Activated gamma-delta T cell treated with anti-CD3 and anti-CD28 coated beads, Interleukin-2, amount 50 U/mL, for 16 hours (primary cell): ENCODE results near the gene ZNF331.
A peak's percentile ranks its signal among the peaks of the same experiment; 100 is the strongest.
"Not testable (repeated sequence)": the region's sequence is repeated elsewhere in the genome, so short reads cannot be mapped to it uniquely, and the experiment has no call there.

Source experiments
- DNase-seq: peaks from one replicate; pipeline ENCODE4 v3.0.0-alpha.2; 2020; ENCODE audit warnings: low read depth

Gene ZNF331

DNA sequence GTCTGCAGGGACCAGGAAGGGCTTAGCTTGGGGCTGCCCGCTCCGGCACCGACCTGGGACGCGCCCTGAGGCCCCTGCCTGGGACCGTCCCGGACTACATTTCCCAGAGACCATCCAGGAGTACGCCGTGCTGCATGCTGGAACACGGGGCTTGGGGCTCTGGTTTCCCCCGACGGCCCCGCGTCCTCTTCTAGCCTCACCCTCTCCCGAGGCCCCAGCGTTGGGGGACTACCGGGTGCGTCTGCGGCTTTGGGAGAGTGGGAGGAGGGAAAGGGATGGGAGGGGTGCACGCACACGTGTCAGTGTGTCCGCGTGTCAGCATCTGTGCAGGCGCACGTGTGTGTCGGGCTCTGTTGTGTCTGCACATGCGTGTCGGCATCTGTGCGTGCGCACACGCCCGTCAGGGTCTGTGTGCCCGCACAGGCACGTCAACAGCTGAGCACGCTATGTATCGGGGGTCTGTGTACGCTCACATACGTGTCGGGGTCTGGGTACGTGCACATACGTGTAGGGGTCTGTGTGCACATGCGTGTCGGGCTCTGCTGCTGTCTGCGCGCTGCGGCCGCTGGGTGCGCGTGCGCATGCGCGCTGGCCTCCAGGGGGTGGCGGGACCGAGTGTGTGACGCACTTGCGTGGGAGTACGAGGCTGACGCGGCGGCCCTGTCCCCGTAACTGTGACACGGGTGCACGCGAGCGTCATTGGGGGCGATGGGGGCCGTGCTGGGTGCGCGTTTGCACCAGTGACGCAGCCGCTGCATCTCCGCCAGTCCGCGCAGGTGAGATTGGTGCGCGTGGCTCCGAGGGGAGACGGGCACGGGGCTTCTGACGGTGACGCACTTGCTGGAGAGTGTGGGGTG, at the start of gene ZNF331:
ZNF331 (plus strand) TSS at position 625 of the 857 bp plus-strand sequence. CDS start 31,232 bp downstream, outside the sequence.
- peak; percentile 87 for DNase-seq

DNA sequence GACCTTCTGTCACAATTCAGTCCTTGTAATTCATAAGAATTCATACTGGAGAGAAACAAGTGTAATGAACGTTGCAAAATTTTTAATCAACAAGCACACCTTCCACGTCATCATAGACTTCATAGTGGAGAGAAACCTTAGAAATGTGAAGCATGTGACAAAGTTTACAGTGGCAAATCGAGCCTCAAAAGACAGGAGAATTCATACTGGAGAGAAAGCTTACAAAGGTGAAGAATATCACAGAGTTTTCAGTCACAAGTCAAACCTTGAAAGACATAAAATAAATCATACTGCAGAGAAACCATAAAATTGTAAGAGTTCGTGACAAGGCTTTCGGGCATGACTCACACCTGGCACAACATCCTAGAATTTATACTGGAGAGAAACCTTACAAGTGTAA, 45.8 kb upstream of the ZNF331 start:
- DNase-seq = no peak

GRCh38 chr19:53497311-53498023, 40.5 kb upstream of the ZNF331 start:
- DNase-seq = not testable (repeated sequence)

DNA sequence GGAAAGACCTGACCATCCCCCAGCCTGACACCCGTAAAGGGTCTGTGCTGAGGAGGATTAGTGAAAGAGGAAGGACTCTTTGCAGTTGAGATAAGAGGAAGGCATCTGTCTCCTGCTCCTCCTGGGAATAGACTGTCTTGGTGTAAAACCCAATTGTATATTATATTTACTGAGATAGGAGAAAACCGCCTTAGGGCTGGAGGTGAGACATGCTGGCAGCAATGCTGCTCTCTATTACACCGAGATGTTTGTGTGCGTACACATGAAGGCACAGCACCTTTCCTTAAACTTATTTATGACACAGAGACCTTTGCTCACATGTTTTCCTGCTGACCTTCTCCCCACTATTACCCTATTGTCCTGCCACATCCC, 39.9 kb upstream of the ZNF331 start:
- not testable (repeated sequence) for DNase-seq

GRCh38 chr19:53503151-53503550, 34.8 kb upstream of the ZNF331 start:
- DNase-seq = not testable (repeated sequence)

GRCh38 chr19:53503671-53504364, 34.1 kb upstream of the ZNF331 start:
- not testable (repeated sequence) for DNase-seq

DNA sequence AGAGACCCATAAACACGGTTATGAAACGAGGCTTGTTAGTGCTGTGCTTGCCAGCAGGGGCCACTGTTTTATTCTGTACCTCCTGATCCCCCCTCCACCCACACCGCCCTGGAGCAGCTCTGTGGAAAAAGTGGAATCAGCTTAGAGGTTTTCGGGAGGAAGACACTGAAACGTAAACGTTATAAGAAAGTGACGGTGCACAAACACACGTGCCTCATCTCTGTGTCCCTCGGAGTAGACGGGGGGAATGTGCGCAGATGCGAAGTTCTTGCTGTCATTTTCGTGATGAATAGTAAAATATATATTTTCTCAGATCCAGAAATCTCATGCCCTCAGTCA, 33.6 kb upstream of the ZNF331 start:
- not testable (repeated sequence) for DNase-seq

GRCh38 chr19:53504885-53505284, 33.1 kb upstream of the ZNF331 start:
- no peak for DNase-seq

DNA sequence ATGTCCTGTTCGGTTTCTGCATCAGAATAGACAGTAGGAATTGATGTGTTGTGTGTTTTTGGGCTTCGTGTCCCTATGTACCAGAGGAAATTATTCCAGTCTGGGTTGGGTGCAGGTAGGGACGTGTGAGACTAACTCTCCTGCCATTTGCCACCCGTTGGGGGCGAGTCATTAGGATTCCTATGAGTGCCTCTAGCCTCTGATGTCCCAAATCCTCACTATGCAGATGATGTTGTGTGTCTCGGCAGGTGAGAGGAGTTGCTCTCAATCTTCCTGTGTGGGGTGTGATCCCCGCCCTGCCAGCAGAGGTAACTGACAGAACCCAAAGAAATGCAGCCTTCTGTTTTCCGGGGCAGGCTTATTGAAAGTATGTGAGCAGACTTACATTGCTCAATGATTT, 31.2 kb upstream of the ZNF331 start:
- DNase-seq = no peak

DNA sequence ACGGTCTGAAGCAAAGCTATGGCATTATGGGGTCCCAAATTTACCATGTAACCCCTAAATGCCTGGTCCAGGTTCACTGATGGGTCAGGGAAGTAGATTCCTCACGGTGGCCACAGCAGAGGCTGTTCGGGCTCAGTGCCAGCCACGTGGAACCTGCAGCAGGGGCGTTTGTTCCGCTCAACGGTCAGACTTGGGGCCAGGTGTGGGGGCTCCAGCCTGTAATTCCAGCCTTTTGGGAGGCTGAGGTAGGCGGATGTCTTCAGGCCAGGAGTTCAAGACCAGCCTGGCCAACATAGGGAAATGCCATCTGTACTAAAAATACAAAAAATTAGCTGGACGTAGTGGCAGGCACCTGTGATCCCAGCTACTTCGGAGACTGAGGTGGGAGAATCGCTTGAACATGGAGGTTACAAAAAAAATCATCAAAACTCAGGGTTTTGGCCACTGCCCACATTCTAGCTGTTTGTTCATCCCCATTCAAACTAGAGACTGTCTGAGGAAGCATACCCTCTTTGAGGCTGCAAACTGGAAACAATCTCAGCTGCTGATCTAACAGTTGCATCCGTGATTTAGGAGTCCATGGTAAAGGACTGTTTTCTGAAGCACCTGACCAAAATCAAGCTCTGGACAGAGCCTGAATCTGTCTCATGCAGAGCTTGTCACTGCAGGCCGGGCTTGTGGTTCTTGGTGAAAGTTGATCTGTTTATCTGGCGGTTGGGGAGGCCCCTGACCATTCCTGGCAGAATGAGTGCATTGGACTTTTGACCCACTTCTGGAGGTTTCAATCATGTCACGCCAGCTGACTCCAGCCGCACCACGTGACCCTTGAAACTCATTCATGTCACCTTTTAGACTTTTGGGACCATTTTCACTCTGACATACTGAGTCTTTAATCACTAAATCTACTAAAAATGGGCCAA, 30.2 kb upstream of the ZNF331 start:
- DNase-seq = no peak

- DNase-seq = no peak
Observed at GRCh38 chr19:53509443-53509842, 28.5 kb upstream of the ZNF331 start.

DNA sequence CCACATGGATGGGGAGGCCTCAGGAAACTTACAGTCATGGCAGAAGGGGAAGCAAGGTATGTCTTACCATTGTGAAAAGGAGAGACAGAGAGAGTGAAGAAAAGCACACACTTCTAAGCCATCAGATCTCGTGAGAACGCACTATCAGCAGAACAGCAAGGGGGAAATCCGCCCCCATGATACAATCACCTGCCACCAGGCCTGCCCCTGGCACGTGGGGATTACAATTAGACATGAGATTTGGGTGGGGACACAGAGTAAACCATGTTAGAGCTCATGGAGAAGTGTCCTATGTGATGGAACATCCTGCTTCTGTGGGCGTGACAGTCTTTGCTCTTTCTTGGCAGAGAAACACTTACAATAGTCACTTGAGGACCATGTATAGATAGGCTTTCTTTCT, 28.1 kb upstream of the ZNF331 start:
- DNase-seq = no peak

DNA sequence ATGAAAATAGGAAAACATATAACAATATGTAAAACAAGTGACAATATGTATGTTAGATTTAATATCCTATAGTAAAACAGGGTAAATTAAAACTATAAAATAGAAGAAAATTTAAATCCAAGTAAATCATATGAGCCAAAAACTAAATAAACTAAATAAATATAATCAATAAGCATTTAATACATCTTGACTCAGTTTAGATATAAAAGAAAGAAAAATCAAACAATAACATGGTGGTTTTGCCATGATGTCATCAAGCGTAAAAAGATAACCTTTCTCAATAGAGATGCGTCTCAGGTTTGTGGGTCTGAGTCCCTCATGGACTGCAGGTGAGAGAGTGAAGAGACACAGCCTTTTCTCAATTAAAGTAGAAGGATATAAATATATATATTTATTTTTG, 26.6 kb upstream of the ZNF331 start:
- DNase-seq = no peak

DNA sequence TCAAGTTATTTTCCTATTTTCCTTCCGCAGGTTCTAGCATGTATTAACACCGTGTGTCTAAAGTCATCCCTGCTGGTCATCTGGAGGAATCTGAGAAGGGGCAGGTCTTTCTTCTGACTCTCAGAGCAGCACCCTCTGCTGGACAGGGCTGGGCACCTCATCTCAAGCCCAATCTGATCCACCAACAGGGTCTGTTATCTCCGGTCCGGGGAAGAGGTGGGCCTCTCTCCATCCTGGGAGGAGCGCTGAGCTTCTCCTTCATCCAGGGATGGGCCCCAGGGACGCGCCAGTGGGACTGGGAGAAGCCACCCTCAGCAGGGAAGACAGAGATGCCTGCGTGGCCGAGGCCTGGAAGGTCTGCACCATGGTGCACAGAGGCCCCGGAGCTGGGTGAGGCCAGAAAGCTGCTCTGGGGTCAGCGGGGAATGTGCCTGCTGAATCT, 26.0 kb upstream of the ZNF331 start:
- peak; percentile 40 for DNase-seq

DNA sequence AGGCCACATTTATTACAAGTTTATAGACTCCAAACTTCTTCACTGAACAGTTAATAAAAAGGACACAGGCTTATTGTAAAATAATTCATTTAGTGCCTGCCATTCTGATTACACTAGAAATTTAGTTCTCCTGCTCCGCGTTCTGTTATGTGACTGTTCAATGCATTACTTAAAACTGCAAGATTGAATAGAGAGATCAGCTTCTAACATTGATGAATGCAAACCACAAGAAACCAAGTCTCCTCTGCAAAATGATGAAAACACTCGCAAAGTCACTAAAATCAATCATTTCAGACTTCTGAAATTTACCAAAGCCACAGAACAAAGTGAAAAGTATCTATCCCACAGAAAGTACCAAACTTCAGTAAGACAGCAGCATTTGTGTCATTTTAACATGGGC, 22.9 kb upstream of the ZNF331 start:
- not testable (repeated sequence) for DNase-seq

GRCh38 chr19:53517114-53517741, 20.7 kb upstream of the ZNF331 start:
- DNase-seq = no peak

DNA sequence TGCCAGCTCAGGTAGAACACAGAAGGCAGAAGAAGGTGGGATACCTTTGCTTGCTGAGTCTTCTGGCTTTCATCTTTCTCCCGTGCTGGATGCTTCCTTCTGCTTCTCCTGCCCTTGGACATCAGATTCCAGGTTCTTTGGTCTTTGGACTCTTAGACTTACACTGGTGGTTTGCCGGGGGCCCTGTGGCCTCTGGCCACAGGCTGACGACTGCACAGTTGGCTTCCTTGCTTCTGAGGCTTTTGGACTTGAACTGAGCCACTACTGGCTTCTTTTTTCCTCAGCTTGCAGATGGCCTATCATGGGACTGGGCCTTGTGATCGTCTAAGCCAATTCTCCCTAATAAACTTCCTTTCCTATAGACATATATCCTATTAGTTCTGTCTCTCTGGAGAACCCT, 19.8 kb upstream of the ZNF331 start:
- DNase-seq = no peak

DNA sequence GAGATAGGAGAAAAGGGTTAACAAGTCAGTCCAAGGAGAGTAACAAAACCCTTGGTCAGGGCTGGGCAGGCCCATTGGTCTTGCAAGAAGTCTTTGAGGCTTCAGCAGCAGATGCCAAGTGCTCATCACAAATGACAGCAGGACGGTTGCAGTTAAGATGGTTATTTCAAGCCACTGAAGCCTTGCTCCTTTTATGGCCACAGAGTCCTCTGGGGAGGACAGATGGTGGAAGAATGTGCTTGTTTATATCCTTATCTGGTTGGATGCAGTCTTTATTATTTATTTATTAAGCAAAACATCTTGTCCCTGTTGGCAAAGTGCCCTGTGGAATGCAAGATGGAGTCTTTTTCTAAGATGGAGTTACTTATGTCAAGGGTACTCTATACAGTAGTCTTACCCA, 19.2 kb upstream of the ZNF331 start:
- DNase-seq = no peak

- no peak for DNase-seq
Observed at GRCh38 chr19:53519446-53519845, 18.5 kb upstream of the ZNF331 start.

GRCh38 chr19:53520163-53520546, 17.8 kb upstream of the ZNF331 start:
- no peak for DNase-seq
